ENCODE data around the gene CBX7. TPM values are rescaled to one million over a fixed set of nuclear protein-coding genes. Genes with fewer than 3 reads are reported as not detected.

Gene CBX7
- total and polyA plus RNA-seq, 4 donors: 2.2 to 21.8 (median 14.9) TPM

GRCh38 chr22:39144101-39144767 is 8.2 kb downstream of the CBX7 start:
- Histone ChIP-seq H3K36me3 (ENCODE audit: control insufficient read depth in 4 of 4, insufficient read depth in 3 of 4, low read depth in 1 of 4, low read length in 3 of 4) (peaks cover 0 to 2% (median under 1%) of the 10 kb centered on the region in 4 donors), H3K9me3 (ENCODE audit: control insufficient read depth in 4 of 4, low read length in 3 of 4) (no peaks in the 10 kb centered on the region), H3K9ac (ENCODE audit: low read depth in 1 of 2, low read length in 2 of 2) (peak overlapping the region; percentile 27 to 62), H3K4me1 (ENCODE audit: control insufficient read depth in 4 of 4, insufficient read depth in 4 of 4, low read length in 3 of 4) (peaks cover 8 to 38% (median 26%) of the 10 kb centered on the region in 4 donors), H3K4me3 (ENCODE audit: low read depth in 1 of 3, low read length in 3 of 3) (peak overlapping the region; percentile 83 to 95 (median 86)), H3K27me3 (ENCODE audit: control insufficient read depth in 4 of 4, insufficient read depth in 4 of 4, low read length in 3 of 4) (no peaks in the 10 kb centered on the region), H3K27ac (ENCODE audit: low read depth in 1 of 2, low read length in 2 of 2) (peak overlapping the region; percentile 52 to 80)
- peak; percentile 58 for DNase-seq (ENCODE audit: low spot score)
- no peak for TF ChIP-seq ZBTB33 (IDR thresholded peaks at IDR 0.05)
- no peak for TF ChIP-seq NR2F2 (IDR thresholded peaks at IDR 0.05)
- TF ChIP-seq EGR1 (IDR thresholded peaks at IDR 0.05; ENCODE audit: low read depth in 2 of 2): no peak
- no peak for TF ChIP-seq REST (IDR thresholded peaks at IDR 0.05)
- TF ChIP-seq SP1 (IDR thresholded peaks at IDR 0.05): no peak
- TF ChIP-seq GABPA (IDR thresholded peaks at IDR 0.05 in 1 of 2, conservative IDR thresholded peaks at IDR 0.05 in 1 of 2): no peak
- TF ChIP-seq FOXA1 (IDR thresholded peaks at IDR 0.05): no peak
- no peak for TF ChIP-seq FOXA2 (IDR thresholded peaks at IDR 0.05)
- no peak for TF ChIP-seq HNF4G (IDR thresholded peaks at IDR 0.05)
- no peak for TF ChIP-seq HNF4A (conservative IDR thresholded peaks at IDR 0.05)
- TF ChIP-seq ATF3 (IDR thresholded peaks at IDR 0.05): no peak
- no peak for TF ChIP-seq YY1 (IDR thresholded peaks at IDR 0.05)
- TF ChIP-seq TAF1 (conservative IDR thresholded peaks at IDR 0.05): no peak
- no peak for TF ChIP-seq MAX (IDR thresholded peaks at IDR 0.05)
- TF ChIP-seq RAD21 (IDR thresholded peaks at IDR 0.05): no peak
- TF ChIP-seq JUND (IDR thresholded peaks at IDR 0.05): no peak
- no peak for TF ChIP-seq CTCF (IDR thresholded peaks at IDR 0.05; ENCODE audit: low read depth, low read length, missing input control)
- WGBS: 53% methylated on average over 22 of the region's 22 CpGs
